Esophagus (tissue), 2 donors: ENCODE results near the gene MRPS23. TPM values are rescaled to one million over a fixed set of nuclear protein-coding genes. Genes with fewer than 3 reads are reported as not detected.
"Not testable (repeated sequence)": the region's sequence is repeated elsewhere in the genome, so short reads cannot be mapped to it uniquely, and the experiment has no call there.

Experiments
- H3K27ac ChIP-seq, 2 donors: one replicate each; pipeline ENCODE4 v1.5.1; 2013; ENCODE audit warnings: low read depth in 2 of 2, mild to moderate bottlenecking in 2 of 2, inconsistent platforms in 1 of 2, low read length in 1 of 2, moderate library complexity in 1 of 2
- H3K27me3 ChIP-seq, 2 donors: one replicate each; pipeline ENCODE4 v1.6.1; 2013; ENCODE audit warnings: low read length in 2 of 2, control low read depth in 1 of 2, mild to moderate bottlenecking in 1 of 2; ENCODE audit not compliant: insufficient read depth in 2 of 2, control insufficient read depth in 1 of 2
- H3K36me3 ChIP-seq, 2 donors: one replicate each; pipeline ENCODE4 v1.6.1; 2013; ENCODE audit warnings: low read length in 1 of 2; ENCODE audit not compliant: control insufficient read depth in 2 of 2, insufficient read depth in 2 of 2
- H3K4me1 ChIP-seq, 2 donors: one replicate each; pipeline ENCODE4 v1.6.1; 2013; ENCODE audit warnings: low read length in 1 of 2; ENCODE audit not compliant: control insufficient read depth in 2 of 2, insufficient read depth in 2 of 2
- H3K4me3 ChIP-seq, 2 donors: one replicate each; pipeline ENCODE4 v1.5.1; 2013; ENCODE audit warnings: low read length in 2 of 2, mild to moderate bottlenecking in 2 of 2, low read depth in 1 of 2, moderate library complexity in 1 of 2
- H3K9me3 ChIP-seq, 2 donors: one replicate each; pipeline ENCODE4 v1.6.1; 2013; ENCODE audit warnings: mild to moderate bottlenecking in 2 of 2, low read depth in 1 of 2, low read length in 1 of 2, moderate library complexity in 1 of 2; ENCODE audit not compliant: control insufficient read depth in 2 of 2, insufficient read depth in 1 of 2
- WGBS, 2 donors: extraction: QIAGEN DNeasy Blood & Tissue Kit; methylation state at CpG; one replicate each; pipeline ENCODE4 v1.1.7; 2013; 5-methylcytosine and 5-hydroxymethylcytosine counted together
- polyA plus RNA-seq, 2 donors: library from polyadenylated mRNA; stranded (reverse); fragments of 200-250 nt; gene quantifications; one replicate each; pipeline ENCODE4 v1.2.3, GENCODE V29; 2013
- donor health status: healthy with polysubstance abuse.
- donor health status: Bipolar disorder and iron deficiency.

Gene MRPS23
- polyA plus RNA-seq, 2 donors, result 6.5 to 29.2 TPM

DNA sequence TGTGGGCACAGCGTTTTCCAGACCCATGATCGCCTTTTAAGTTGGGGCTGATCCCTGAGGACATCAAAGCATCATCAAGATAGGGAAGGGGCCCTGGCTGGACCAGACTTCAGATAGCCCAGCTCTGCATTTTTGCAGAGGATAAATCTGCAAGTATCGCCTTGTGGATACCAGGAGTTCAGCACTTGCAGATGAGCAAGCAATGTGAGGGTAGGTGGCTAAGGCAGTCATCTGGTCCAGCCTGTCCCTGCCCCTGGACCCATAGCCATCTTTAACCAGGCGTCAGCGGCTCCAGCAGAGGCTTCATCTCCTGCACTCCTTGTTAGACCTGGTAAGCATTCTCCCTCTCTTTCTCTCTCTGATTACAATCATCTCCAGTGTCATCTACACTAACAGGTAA, 9.0 kb upstream of the MRPS23 start:
- Histone ChIP-seq H3K27me3 (no peaks in the 10 kb centered on the region), H3K9me3 (no peaks in the 10 kb centered on the region), H3K27ac (no peak overlapping the region), H3K36me3 (no peaks in the 10 kb centered on the region), H3K4me3 (no peak overlapping the region), H3K4me1 (peaks cover 6 to 17% of the 10 kb centered on the region in 2 donors)
- 85 to 93% methylated on average over 5 of the region's 5 CpGs for WGBS, 2 donors

DNA sequence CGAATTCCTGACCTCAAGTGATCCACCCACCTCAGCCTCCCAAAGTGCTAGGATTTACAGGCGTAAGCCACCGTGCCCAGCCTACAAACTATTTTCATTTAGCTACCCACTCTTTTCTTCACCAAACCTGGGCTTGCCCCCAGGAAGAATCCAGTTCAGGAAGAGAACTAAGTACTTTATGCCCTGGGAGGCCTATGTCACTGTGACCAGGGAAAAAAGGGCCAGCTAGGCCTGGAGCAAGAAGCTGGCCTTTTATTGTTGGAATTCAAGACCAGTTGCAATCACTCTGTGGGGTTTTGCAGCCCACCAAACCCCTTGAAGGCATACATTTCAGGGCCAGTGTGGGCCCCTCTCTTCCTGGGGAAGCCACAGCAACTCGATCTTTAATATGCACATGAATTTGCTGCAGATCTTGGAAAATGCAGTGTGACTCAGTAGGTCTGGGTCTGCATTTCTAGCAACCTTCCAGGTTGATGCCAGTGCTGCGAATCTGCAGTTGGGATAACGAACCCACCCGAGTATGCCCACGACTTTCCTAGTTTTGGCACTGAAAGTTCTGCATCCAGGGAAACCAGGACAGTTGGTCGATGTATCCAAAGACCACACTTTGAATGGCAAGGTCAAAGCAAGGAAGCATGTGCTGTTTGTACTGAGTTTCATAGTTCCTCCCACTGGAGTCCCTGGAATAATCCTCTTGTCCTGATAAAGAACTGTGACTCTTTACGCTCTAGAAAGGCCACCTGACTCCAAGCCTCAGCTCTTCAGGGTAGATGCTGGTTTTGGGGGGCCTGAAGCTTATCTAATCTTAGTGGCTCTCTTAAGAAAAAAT, 7.2 kb upstream of the MRPS23 start:
- Histone ChIP-seq H3K36me3 (no peaks in the 10 kb centered on the region), H3K27ac (no peak overlapping the region), H3K27me3 (no peaks in the 10 kb centered on the region), H3K9me3 (no peaks in the 10 kb centered on the region), H3K4me3 (no peak overlapping the region), H3K4me1 (peaks cover 6 to 11% of the 10 kb centered on the region in 2 donors)
- WGBS, 2 donors, result 75 to 82% methylated on average over 10 of the region's 10 CpGs

DNA sequence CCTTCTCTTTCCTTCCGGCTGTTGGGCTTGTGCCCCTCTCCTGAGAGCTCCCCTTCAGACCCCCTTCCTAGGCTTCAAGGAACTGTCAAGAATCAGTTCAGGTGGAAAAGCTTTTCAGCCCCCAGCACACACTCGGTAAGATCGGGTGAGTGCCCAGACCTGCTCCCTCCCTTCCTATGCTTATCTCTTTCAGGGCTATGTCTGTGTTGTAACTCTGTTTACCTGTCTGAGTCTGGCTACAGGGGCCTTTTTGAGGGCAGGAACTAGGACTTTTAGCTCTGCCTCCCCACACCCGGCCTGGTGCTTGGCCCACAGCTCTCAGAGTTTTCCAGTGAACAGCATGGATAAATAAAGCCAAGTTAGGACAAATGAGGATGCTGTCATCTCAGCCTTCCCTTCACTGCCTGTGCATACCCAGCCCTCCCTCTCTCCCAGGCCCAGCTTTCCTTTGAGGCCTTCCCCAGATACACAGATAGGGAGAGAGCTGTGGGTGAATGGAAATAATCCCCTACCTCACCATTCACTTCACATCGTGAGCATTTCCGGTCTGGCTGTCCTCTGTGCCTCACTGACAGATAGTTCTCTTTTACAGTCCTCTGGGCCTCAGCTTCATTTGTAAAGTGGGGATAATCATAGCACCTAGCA, 5.7 kb upstream of the MRPS23 start:
- peak overlapping the region; percentile 14 to 54 for H3K27ac ChIP-seq
- no peaks in the 10 kb centered on the region for H3K9me3 ChIP-seq
- peaks cover 0 to under 1% of the 10 kb centered on the region in 2 donors for H3K4me1 ChIP-seq
- no peaks in the 10 kb centered on the region for H3K36me3 ChIP-seq
- WGBS, 2 donors, result 53 to 64% methylated on average over 6 of the region's 6 CpGs
- no peak overlapping the region for H3K4me3 ChIP-seq
- no peaks in the 10 kb centered on the region for H3K27me3 ChIP-seq

DNA sequence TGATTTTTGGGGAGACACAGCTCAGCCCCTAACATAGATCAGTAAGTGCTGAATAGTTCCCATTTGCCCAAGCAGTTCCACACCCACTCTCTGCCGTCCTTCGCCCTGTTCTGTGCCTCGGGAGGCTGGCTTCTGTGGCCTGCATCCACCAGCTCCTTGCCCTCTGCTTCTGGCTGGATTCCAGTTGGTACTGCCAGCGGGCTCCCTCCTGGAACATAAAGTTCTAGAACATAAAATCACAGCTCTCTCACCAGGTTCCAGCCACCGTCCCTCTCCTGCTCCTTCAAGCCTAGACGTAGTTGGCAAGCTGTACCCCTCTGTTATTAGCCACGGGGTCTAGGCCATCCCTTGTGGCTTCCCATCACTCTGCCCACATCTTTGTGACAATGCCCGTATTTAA, 3.9 kb upstream of the MRPS23 start:
- WGBS, 2 donors, result 56 to 68% methylated on average over 8 of the region's 8 CpGs
- peak overlapping the region in 1 of 2 donors; percentile 73 for H3K27ac ChIP-seq

DNA sequence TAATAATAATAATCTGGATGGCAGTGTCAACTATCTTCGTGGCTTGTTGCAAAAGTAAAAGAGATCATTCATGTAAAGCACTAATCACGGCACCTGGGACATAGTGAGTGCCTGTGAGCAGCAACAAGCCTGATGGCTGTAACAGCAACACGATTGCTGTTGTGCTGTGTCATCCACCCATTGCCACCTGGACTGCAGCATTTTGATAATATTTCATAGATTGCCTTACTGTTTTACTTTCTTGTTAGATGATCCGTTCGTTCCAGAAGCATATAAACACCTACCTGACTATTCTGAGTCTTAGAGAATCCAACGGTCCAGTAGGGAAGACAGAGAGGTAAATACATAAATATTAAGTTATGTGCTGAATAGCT, 3.1 kb upstream of the MRPS23 start:
- Histone ChIP-seq H3K27ac (peak overlapping the region in 1 of 2 donors; percentile 72), H3K4me1 (peaks cover 4 to 7% of the 10 kb centered on the region in 2 donors), H3K9me3 (no peaks in the 10 kb centered on the region), H3K36me3 (no peaks in the 10 kb centered on the region), H3K27me3 (no peaks in the 10 kb centered on the region), H3K4me3 (no peak overlapping the region)
- 61 to 70% methylated on average over 6 of the region's 6 CpGs for WGBS, 2 donors

More for the DNA sequence above, 3.9 kb upstream of the MRPS23 start:
- Histone ChIP-seq H3K4me3 (no peak overlapping the region), H3K9me3 (no peaks in the 10 kb centered on the region), H3K4me1 (peaks cover 4 to 7% of the 10 kb centered on the region in 2 donors), H3K27me3 (no peaks in the 10 kb centered on the region), H3K36me3 (no peaks in the 10 kb centered on the region)

DNA sequence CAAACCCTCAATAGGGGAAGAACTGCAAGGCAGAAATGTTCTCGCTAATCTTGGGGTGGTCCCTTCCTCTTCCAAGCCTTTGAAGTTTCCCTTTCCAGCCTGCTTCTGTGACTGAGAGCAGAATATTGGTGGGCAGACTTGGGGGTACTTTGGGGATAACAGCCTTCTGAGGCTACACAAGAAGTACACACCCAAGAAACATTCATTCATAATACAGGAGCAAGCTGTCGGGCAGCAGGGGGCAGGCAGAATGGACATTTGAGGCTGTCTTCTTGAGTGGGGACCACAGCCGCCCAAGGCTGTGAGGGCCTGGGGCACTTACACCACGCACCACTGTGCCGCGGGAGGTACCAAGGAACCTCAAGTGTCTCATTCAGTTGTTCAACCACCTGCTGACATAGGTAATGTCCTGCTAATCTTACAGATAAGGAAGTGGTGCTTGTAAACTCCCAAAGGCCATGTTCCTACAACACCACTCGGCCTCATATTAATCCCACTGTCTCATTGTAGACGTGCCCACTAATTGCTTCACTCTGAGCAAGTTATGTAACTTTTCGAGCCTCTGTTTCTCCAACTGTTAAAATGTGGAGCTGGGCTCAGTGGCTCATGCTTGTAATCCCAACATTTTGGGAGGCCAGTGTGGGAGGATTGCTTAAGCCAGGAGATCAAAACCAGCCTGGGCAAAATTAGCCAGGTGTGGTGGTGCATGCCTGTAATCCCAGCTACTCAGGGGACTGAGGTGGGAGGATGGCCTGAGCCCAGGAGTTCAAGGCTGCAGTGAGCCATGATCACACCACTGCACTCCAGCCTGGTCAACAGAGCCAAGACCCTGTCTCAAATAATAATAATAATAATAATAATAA, 2.5 kb upstream of the MRPS23 start:
- Histone ChIP-seq H3K27me3 (no peaks in the 10 kb centered on the region), H3K4me1 (peaks cover 4 to 7% of the 10 kb centered on the region in 2 donors), H3K27ac (peak overlapping the region; percentile 29 to 78), H3K36me3 (no peaks in the 10 kb centered on the region), H3K9me3 (no peaks in the 10 kb centered on the region), H3K4me3 (no peak overlapping the region)
- WGBS, 2 donors, result 51 to 68% methylated on average over 9 of the region's 9 CpGs

DNA sequence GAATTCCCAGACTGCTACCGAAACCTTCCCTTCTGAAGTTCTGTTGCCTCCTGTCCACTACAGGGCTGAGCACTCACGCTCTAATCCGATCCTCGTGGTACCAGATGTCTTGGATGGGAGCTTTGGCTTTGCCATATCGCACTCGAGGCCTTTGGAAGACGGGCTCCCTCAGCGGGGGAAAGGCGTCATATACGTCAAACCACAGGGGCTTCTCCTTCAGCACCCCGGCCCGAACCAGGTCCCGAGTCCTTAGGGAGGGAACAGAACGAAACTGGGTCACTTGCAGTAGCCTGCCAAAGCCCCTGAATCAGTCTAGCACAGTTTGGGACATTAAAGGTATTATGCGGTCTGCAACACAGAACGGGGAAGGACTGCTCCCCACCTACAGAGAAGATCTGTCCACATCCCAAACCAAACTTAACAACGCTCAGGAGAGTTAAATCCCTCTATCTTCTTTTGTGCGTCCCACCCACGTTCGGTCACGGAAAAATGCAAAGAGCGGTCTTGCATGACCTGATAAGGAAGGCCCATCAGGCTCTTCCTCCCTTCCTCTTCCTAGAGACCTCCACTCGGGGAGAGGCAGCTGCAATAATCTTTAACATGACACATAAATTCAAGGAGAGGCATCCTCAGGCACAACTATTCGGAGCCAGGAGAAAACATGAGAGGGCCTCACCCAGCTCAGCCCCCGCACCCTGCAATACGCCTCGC, 526 bp downstream of the MRPS23 start:
- Histone ChIP-seq H3K4me3 (peak overlapping the region; percentile 76 to 97), H3K27ac (peak overlapping the region; percentile 50 to 99), H3K4me1 (peaks cover 4 to 7% of the 10 kb centered on the region in 2 donors), H3K36me3 (no peaks in the 10 kb centered on the region), H3K27me3 (no peaks in the 10 kb centered on the region), H3K9me3 (no peaks in the 10 kb centered on the region)
- WGBS, 2 donors, result 15 to 17% methylated on average over 27 of the region's 27 CpGs

DNA sequence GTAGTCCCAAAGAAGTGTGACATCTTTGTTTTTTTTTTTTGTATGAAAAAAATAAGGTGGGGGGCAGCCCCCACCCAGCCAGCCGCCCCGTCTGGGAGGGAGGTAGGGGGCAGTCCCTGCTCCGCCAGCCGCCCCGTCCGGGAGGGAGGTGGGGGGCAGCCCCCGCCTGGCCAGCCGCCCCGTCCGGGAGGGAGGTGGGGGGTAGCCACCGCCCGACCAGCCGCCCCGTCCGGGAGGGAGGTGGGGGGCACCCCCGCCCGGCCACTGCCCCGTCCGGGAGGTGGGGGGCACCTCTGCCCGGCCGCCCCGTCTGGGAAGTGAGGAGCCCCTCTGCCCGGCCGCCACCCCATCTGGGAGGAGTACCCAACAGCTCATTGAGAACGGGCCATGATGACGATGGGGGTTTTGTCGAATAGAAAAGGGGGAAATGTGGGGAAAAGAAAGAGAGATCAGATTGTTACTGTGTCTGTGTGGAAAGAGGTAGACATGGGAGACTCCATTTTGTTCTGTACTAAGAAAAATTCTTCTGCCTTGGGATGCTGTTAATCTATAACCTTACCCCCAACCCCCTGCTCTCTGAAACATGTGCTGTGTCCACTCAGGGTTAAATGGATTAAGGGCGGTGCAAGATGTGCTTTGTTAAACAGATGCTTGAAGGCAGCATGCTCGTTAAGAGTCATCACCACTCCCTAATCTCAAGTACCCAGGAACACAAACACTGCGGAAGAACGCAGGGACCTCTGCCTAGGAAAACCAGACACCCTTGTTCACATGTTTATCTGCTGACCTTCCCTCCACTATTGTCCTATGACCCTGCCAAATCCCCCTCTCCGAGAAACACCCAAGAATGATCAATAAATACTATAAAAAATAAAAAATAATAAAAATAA, 3.5 kb downstream of the MRPS23 start:
- H3K9me3 ChIP-seq, H3K27ac ChIP-seq, H3K4me3 ChIP-seq, H3K36me3 ChIP-seq, H3K4me1 ChIP-seq, H3K27me3 ChIP-seq: not testable (repeated sequence)
- WGBS, 2 donors, result 85 to 88% methylated on average over 28 to 31 of the region's 32 CpGs
